IMR-90 (cell line): ENCODE data around the gene ARPC5. TPM values are rescaled to one million over a fixed set of nuclear protein-coding genes. Genes with fewer than 3 reads are reported as not detected.

ENCODE experiments used
- ATAC-seq: fragments of 200-7000 bp; cut with Tn5 transposase; 2 replicates; pipeline ENCODE4 v1.9.1; 2020; ENCODE audit warnings: low read depth, mild to moderate bottlenecking, moderate library complexity
- BruUV-seq: library from RNA; stranded (reverse); fragments of 400-500 nt; replicated peaks from 2 replicates; lab custom pipeline; 2021; lab: Mats Ljungman, UMichigan
- CTCF ChIA-PET: fragments of 300-600 bp; formaldehyde crosslinking; extraction: SDS; loops from one replicate; lab custom pipeline; 2021; ENCODE audit warnings: antibody characterized with exemption; lab: Yijun Ruan, JAX
- POLR2A ChIA-PET: fragments of 300-600 bp; sonication (Branson Sonifier 250); formaldehyde crosslinking; loops from one replicate; lab custom pipeline; 2022; ENCODE audit warnings: antibody characterized with exemption; ENCODE audit not compliant: unreplicated experiment; lab: Charles Lee
- DNase-seq: peaks from one replicate; pipeline ENCODE4 v3.0.0; 2013
- H2AFZ ChIP-seq: replicated peaks from 2 replicates; pipeline ENCODE3; 2013; ENCODE audit warnings: low read length, mild to moderate bottlenecking; ENCODE audit not compliant: poor library complexity
- H2AK5ac ChIP-seq: 2 replicates; pipeline ENCODE4 v1.6.1; 2013; ENCODE audit warnings: low read depth, low read length, inconsistent platforms
- H2AK9ac ChIP-seq: replicated peaks from 2 replicates; pipeline ENCODE3; 2013; ENCODE audit warnings: mild to moderate bottlenecking, low read depth, low read length, moderate library complexity; ENCODE audit not compliant: poor library complexity
- H2BK120ac ChIP-seq: 2 replicates; pipeline ENCODE4 v1.6.1; 2013; ENCODE audit warnings: low read depth, low read length, inconsistent platforms
- H2BK15ac ChIP-seq: 3 replicates; pipeline ENCODE4 v1.6.1; 2013; ENCODE audit warnings: low read depth, low read length, inconsistent platforms
- H2BK20ac ChIP-seq: 2 replicates; pipeline ENCODE4 v1.6.1; 2013; ENCODE audit warnings: low read depth, mild to moderate bottlenecking, inconsistent platforms, low read length, moderate library complexity
- H2BK5ac ChIP-seq: 2 replicates; pipeline ENCODE4 v1.6.1; 2013; ENCODE audit warnings: mild to moderate bottlenecking, low read depth, low read length, inconsistent platforms; ENCODE audit not compliant: poor library complexity, severe bottlenecking
- H3K14ac ChIP-seq: replicated peaks from 2 replicates; pipeline ENCODE4 v1.6.1; 2013; ENCODE audit warnings: low read depth, low read length, inconsistent platforms
- H3K18ac ChIP-seq: 2 replicates; pipeline ENCODE4 v1.6.1; 2013; ENCODE audit warnings: low read depth, low read length, control low read depth
- H3K23ac ChIP-seq: 2 replicates; pipeline ENCODE4 v1.6.1; 2013; ENCODE audit warnings: low read depth, low read length, inconsistent platforms
- H3K27ac ChIP-seq: 2 replicates; pipeline ENCODE4 v1.5.1; 2013; ENCODE audit warnings: mild to moderate bottlenecking, control low read depth, low read length; ENCODE audit not compliant: insufficient read depth
- H3K27me3 ChIP-seq: 2 replicates; pipeline ENCODE4 v1.6.1; 2013; ENCODE audit warnings: low read length; ENCODE audit not compliant: control insufficient read depth, insufficient read depth
- H3K36me3 ChIP-seq: 2 replicates; pipeline ENCODE4 v1.6.1; 2013; ENCODE audit warnings: low read length, mixed read lengths; ENCODE audit not compliant: control insufficient read depth, insufficient read depth
- H3K4ac ChIP-seq: 2 replicates; pipeline ENCODE4 v1.6.1; 2013; ENCODE audit warnings: low read depth, low read length, inconsistent platforms
- H3K4me1 ChIP-seq: 2 replicates; pipeline ENCODE4 v1.6.1; 2013; ENCODE audit warnings: low read length, mixed read lengths; ENCODE audit not compliant: control insufficient read depth, insufficient read depth
- H3K4me2 ChIP-seq: 2 replicates; pipeline ENCODE4 v1.6.1; 2013; ENCODE audit warnings: low read depth, mild to moderate bottlenecking, control low read depth, low read length, moderate library complexity
- H3K4me3 ChIP-seq: 2 replicates; pipeline ENCODE4 v1.5.1; 2013; ENCODE audit warnings: low read depth, mild to moderate bottlenecking, control low read depth, low read length, moderate library complexity; ENCODE audit not compliant: insufficient read depth
- H3K56ac ChIP-seq: 2 replicates; pipeline ENCODE4 v1.6.1; 2013; ENCODE audit warnings: low read length, inconsistent platforms; ENCODE audit not compliant: insufficient read depth; ENCODE audit errors: extremely low read depth
- H3K79me1 ChIP-seq, 2 experiments: 2 replicates each; pipeline ENCODE4 v1.6.1; 2013; ENCODE audit warnings: low read length in 2 of 2, inconsistent platforms in 1 of 2, low read depth in 1 of 2
- H3K9ac ChIP-seq: 2 replicates; pipeline ENCODE4 v1.6.1; 2013; ENCODE audit warnings: low read depth, low read length, control low read depth
- H3K9me1 ChIP-seq: 2 replicates; pipeline ENCODE4 v1.6.1; 2013; ENCODE audit warnings: low read length, inconsistent platforms; ENCODE audit not compliant: insufficient read depth
- H3K9me3 ChIP-seq: 2 replicates; pipeline ENCODE4 v1.6.1; 2013; ENCODE audit warnings: low read length; ENCODE audit not compliant: control insufficient read depth, insufficient read depth
- H4K20me1 ChIP-seq: 2 replicates; pipeline ENCODE4 v1.6.1; 2013; ENCODE audit warnings: low read length, inconsistent platforms; ENCODE audit not compliant: insufficient read depth
- H4K5ac ChIP-seq: 2 replicates; pipeline ENCODE4 v1.6.1; 2013; ENCODE audit warnings: mild to moderate bottlenecking, low read depth, low read length, control low read depth
- H4K8ac ChIP-seq, 2 experiments: 2 replicates each; pipeline ENCODE4 v1.6.1; 2013; ENCODE audit warnings: low read depth in 2 of 2, low read length in 2 of 2, control low read depth in 1 of 2, inconsistent platforms in 1 of 2
- H4K91ac ChIP-seq: 2 replicates; pipeline ENCODE4 v1.6.1; 2013; ENCODE audit warnings: low read depth, low read length, inconsistent platforms; ENCODE audit not compliant: insufficient read depth
- CEBPB ChIP-seq: IDR thresholded peaks from 2 replicates; pipeline ENCODE4 v1.6.1; 2012; ENCODE audit warnings: low read depth, low read length, improper control_type of control experiment
- MAFK ChIP-seq: IDR thresholded peaks from 2 replicates; pipeline ENCODE4 v1.6.1; 2012; ENCODE audit warnings: low read depth, low read length, improper control_type of control experiment
- NFE2L2 ChIP-seq: fragments of 150-350 bp; IDR thresholded peaks from 2 replicates; pipeline ENCODE4 v1.6.1; 2016; ENCODE audit warnings: low read depth, mild to moderate bottlenecking, low read length
- POLR2A ChIP-seq: IDR thresholded peaks from 2 replicates; pipeline ENCODE4 v1.6.1; 2012; ENCODE audit warnings: mild to moderate bottlenecking, low read depth, low read length
- RCOR1 ChIP-seq: IDR thresholded peaks from 2 replicates; pipeline ENCODE4 v1.6.1; 2012; ENCODE audit warnings: mild to moderate bottlenecking, low read length, improper control_type of control experiment; ENCODE audit not compliant: insufficient replicate concordance
- WGBS, 2 experiments: methylation state at CpG; one replicate each; pipeline versions ENCODE4 v1.1.5 to v1.1.7; 2013; ENCODE audit warnings: missing lambda C conversion rate in 2 of 2; ENCODE audit not compliant: insufficient read length in 1 of 2; ENCODE audit errors: extremely low coverage in 2 of 2; 5-methylcytosine and 5-hydroxymethylcytosine counted together
- dilution Hi-C: fragments of 300-500 bp; cut with HindIII; formaldehyde crosslinking; loops from one replicate; pipeline ENCODE4 v1.14.3; 2018; ENCODE audit warnings: low sequenced_read_pairs; ENCODE audit not compliant: unreplicated experiment
- in situ Hi-C: fragments of 300-500 bp; cut with MboI; formaldehyde crosslinking; loops from 3 replicates; pipeline ENCODE4 v1.14.3; 2019; ENCODE audit warnings: low sequenced_read_pairs, inconsistent platforms, mixed read lengths
- intact Hi-C: fragments of 100-400 bp; cut with micrococcal nuclease; formaldehyde crosslinking; loops from 2 replicates; pipeline ENCODE4 v1.10.0; 2022
- polyA plus RNA-seq, 3 experiments: library from polyadenylated mRNA; depleted of rRNA; stranded (reverse); fragments of >200 nt; gene quantifications; 2 replicates each; pipeline ENCODE4 v1.2.3, GENCODE V29; 2012; ENCODE audit warnings: low replicate concordance in 1 of 3
- total RNA-seq: library from RNA; depleted of rRNA; stranded (reverse); fragments of >200 nt; gene quantifications from 2 replicates; pipeline ENCODE4 v1.2.3, GENCODE V29; 2012

The ARPC5 gene
- total and polyA plus RNA-seq, 2 of the 4 experiments (the other 2 are of a cell fraction), result 132 to 212 TPM

GRCh38 chr1:183605904-183606303 is 29.7 kb downstream of the ARPC5 start:
- ChIA-PET POLR2A (no interaction called here), CTCF (no interaction called here)
- Histone ChIP-seq H2AK9ac (no peak overlapping the region), H2BK5ac (peak overlapping the region; percentile 42), H3K4ac (peak overlapping the region; percentile 64; the same call in 1 of the 2 replicates), H4K5ac (peak overlapping the region; percentile 15; the same call in 1 of the 2 replicates), H3K4me3 (no peak overlapping the region), H3K9me1 (peaks cover 19% of the 10 kb centered on the region), H3K4me1 (peaks cover 23% of the 10 kb centered on the region), H2BK15ac (peak overlapping the region; percentile 77; the same call in 2 of the 3 replicates), H4K91ac (peak overlapping the region; percentile 53), H2AK5ac (no peak overlapping the region), H3K23ac (no peak overlapping the region; the same call in 1 of the 2 replicates), H3K56ac (no peak overlapping the region), H3K4me2 (no peak overlapping the region), H3K27ac (no peak overlapping the region), H4K8ac (peak overlapping the region in 1 of 2 experiments; percentile 51; a peak in 2 of 4 replicates), H3K14ac (peak overlapping the region; percentile 73), H3K36me3 (no peaks in the 10 kb centered on the region), H3K27me3 (no peaks in the 10 kb centered on the region), H3K18ac (no peak overlapping the region; the same call in 1 of the 2 replicates), H2AFZ (no peak overlapping the region), H2BK120ac (peak overlapping the region; percentile 72), H3K79me1 (peaks cover 0 to 4% of the 10 kb centered on the region in 2 experiments; a peak in 2 of 4 replicates), H3K9me3 (no peaks in the 10 kb centered on the region), H2BK20ac (peak overlapping the region; percentile 80; the same call in 1 of the 2 replicates), H4K20me1 (no peaks in the 10 kb centered on the region), H3K9ac (no peak overlapping the region)
- no TSS peak for BruUV-seq
- intact Hi-C loops (loop anchor here (5.0 kb wide), 1 partner anchor 134 kb away; the partner anchor contains the start of gene SMG7), in situ Hi-C loops (no loop called here), dilution Hi-C loops (no loop called here)
- TF ChIP-seq CEBPB (no peak), MAFK (no peak), POLR2A (no peak), NFE2L2 (no peak), RCOR1 (no peak)
- ATAC-seq, result no peak
- DNase-seq, result no peak
- WGBS, 2 experiments, result 82% methylated on average over 2 of the region's 2 CpGs; no CpG with 5 or more reads in 1 of the 2 experiments
